CD4-positive, alpha-beta T cell treated with Interleukin-4 for 1 hour (primary cell): ENCODE data around the gene PFN1.

ENCODE experiments used
- DNase-seq, 2 donors: peaks; one replicate each; pipeline ENCODE4 v3.0.0-alpha.2; 2020 to 2022

Gene PFN1

GRCh38 chr17:4948166-4948930 lies at the start of gene PFN1:
PFN1 (minus strand) TSS chr17:4948530; CDS start chr17:4948394, 136 bp downstream.
- DNase-seq, result peak; percentile 93 to 96

GRCh38 chr17:4997302-4998026 lies 49.1 kb upstream of the PFN1 start, which contains the start of the genes INCA1 and KIF1C:
INCA1 (minus strand) TSS chr17:4997522; CDS start chr17:4994437, 3,085 bp downstream.
KIF1C (plus strand) TSS chr17:4997950; CDS start chr17:5000247, 2,297 bp downstream.
- peak; percentile 90 to 91 for DNase-seq

GRCh38 chr17:4994081-4994595 lies 45.8 kb upstream of the PFN1 start:
- DNase-seq, result no peak

DNA sequence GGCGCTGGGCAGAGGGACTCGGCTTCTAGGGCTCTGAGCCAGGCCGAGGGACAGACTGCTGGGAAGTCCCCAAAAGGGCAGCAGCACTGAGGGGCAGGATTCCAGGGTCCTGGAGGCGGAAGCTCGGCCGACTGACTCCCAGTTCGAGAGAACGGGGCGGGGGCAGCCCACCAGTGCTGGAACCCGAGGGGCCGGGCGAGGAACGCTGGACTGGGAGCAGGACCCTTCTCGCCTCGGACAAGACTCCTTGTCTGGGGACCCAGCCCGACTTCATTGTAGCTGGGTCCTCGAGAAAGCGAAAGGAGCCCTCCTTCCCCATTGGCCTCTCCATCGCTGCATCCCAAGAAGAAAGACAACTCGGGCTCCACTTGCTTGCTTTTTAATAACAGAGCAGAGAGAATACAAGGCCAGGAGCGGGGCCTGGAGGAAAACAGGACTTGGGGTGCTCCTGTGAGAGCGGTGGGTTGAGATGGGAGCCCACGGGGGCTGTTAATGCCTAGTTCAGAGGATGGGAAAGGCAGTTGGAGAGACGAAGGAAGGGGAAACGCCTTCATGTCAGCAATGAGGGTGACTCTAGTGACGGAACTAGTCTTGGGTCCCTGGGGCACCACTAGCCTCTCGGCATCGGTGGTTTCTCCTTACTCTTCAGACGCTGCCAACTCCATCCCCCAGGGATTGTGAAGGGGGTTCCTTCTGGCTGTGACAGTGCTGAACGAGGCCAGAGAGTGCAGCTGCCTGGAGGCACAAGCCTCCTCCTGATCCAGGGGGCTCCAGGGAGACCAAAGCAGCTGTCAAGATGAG lies 39.6 kb upstream of the PFN1 start:
- no peak for DNase-seq

DNA sequence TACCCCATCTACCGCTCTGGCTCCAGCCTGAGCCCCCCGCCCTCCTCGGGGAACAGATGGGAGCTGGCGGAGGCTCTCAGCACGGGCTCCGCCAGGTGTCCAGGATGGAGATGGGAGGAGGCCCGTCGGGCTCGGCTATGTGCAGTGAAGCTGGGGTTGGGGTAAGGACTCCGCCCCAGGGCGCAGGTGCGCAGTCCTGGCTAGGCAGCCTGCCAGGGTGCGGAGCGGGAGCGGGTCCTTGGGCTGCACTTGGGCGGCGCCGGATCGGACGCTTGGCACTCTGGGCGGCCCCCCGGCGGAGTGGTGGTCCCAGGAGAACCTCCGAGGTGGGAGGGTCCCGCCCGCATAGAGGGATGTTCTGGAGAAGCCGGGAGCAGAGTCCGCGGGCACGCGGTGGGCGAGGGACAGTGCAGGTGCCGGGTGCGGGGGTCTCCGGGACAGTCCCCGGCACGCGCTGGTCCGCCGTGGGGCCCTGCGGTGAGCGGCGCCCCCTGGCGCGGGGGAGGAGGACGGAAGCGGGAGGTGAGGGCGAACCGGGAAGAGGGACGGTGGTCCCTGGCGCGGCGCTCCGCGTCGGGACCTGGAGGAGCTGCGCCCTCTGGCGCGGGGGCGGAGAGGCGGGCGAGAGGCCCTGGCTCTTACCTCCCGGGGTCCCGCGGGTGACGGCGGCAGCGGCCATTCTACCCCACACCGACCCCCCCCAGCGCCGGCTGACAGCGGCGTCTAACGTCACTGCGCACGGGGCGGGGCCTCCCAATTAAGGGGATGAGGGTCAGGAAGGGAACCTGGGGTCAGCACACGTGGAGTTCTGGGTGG lies 38.8 kb upstream of the PFN1 start, which contains the start of gene CAMTA2:
Gene CAMTA2 (minus strand): TSS at position 725 of the 816 bp plus-strand sequence. CDS start 1,453 bp downstream, outside the sequence.
- DNase-seq, result peak; percentile 85 to 87

DNA sequence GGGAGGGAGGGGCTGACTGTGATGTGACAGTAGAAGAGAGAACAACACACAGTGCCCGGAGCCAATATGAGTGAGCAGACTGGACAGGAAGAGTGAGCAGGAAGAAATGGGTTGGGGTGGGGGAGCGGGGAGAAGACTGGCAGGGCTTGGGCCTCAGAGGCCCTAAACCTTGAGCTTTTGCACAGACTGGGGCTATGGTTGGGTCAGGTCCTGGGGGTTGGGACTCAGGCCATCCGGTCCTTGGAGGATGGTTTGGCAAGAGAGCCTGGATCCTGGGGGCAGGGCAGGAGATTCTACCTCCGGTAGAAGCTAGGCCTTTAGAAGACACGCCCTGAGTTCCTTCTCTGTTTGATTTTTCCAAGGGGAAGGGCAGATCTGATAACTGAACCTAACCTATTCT lies 38.1 kb upstream of the PFN1 start:
- DNase-seq, result no peak

GRCh38 chr17:4982305-4982704 lies 34.0 kb upstream of the PFN1 start:
- DNase-seq, result no peak

- peak; percentile 29 to 78 for DNase-seq
Observed at GRCh38 chr17:4980644-4981216, 32.4 kb upstream of the PFN1 start.

- no peak for DNase-seq
Observed at GRCh38 chr17:4978726-4979125, 30.4 kb upstream of the PFN1 start.

GRCh38 chr17:4974115-4974670 lies 25.9 kb upstream of the PFN1 start:
- DNase-seq, result no peak

GRCh38 chr17:4973256-4974114 lies 25.2 kb upstream of the PFN1 start:
- no peak for DNase-seq

DNA sequence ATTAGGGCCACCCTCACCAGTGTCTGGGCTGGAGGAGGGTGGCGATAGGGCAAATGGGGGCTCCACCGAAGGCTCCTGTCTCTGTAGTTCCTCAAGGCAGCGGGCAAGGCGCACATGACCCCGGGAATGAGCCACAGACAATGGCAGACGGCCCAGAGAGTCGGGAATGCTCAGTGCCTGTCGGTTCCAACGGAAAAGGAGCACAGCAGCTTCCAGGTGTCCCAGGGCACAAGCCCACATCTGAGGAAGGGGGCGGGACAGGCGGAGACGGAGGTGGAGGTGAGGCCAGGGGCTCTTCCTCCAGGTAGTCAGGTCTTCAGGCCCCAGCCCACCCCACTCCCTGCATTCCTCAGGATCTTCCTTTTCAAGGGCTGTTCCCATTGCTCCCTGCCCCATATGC lies 24.4 kb upstream of the PFN1 start:
- no peak for DNase-seq

- DNase-seq, result no peak
Observed at GRCh38 chr17:4972322-4972721, 24.0 kb upstream of the PFN1 start.

DNA sequence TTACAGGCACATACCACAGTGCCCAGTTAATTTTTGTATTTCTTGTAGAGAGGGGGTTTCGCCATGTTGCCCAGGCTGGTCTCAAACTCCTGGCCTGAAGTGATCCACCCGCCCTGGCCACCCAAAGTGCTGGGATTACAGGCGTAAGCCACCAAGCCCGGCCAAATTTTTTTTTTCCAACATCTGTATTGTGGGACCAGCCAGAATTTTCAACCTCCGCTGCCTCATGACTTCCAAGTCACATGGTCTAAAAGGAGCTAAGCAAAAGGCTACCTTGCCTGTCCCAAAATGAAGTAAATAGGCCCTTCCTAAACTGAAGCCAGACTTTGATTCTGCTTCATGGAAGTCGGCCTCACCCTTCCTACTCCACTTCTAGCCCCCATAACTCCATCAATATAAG lies 23.5 kb upstream of the PFN1 start:
- DNase-seq, result no peak

DNA sequence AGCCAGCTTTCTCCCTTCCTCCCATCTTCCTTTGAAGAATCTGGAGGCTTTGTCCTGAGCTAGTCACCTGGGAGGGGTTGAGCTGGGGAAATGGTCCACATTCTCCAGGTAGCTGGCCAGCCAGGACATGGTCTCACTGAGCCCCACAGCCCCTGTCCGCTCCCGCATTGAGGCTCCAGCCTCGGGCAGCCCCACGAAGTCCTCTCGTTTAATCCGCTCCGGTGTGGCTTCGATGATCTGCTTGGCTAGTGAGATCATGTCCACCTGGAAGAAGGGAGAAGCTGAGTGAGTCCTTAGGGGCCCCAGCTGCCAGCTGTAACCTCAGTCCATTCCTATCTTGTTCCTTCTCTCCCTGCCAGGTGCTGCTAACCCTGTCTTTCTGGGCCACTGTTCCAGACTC lies 21.9 kb upstream of the PFN1 start:
- no peak for DNase-seq

GRCh38 chr17:4969551-4970173 lies 21.3 kb upstream of the PFN1 start:
- no peak for DNase-seq

- no peak for DNase-seq
Observed at GRCh38 chr17:4969047-4969550, 20.8 kb upstream of the PFN1 start.

- DNase-seq, result no peak
Observed at GRCh38 chr17:4968486-4969046, 20.2 kb upstream of the PFN1 start.
